Endothelial cell of umbilical vein (primary cell): ENCODE measurements around the gene APP. TPM values are rescaled to one million over a fixed set of nuclear protein-coding genes. Genes with fewer than 3 reads are reported as not detected.

Experiments used
- BruUV-seq: library from RNA; stranded (reverse); fragments of 400-500 nt; replicated peaks from 2 replicates; lab custom pipeline; 2021; lab: Mats Ljungman, UMichigan
- CTCF ChIA-PET: fragments of 300-600, 350-600 bp; sonication (Branson Sonifier 250); formaldehyde crosslinking; loops from one replicate; lab custom pipeline; 2021; ENCODE audit warnings: antibody characterized with exemption, inconsistent platforms; lab: Charles Lee
- POLR2A ChIA-PET: fragments of 300-600, 350-600 bp; sonication (Branson Sonifier 250); formaldehyde crosslinking; loops from one replicate; lab custom pipeline; 2021; ENCODE audit warnings: antibody characterized with exemption, inconsistent platforms; lab: Charles Lee
- DNase-seq: peaks from one replicate; pipeline ENCODE4 v3.0.0-alpha.2; 2011; ENCODE audit warnings: low read depth, low spot score
- FAIRE-seq: peaks from 2 replicates; lab custom pipeline; 2011; peaks lifted over from hg19 to GRCh38; lab: Jason Lieb, UNC
- H2AFZ ChIP-seq: 2 replicates; pipeline ENCODE4 v1.6.0; 2012; ENCODE audit warnings: low read depth, low read length, control low read depth, inconsistent platforms
- H3K27ac ChIP-seq: 2 replicates; pipeline ENCODE4 v1.5.1; 2011; ENCODE audit warnings: low read depth, mild to moderate bottlenecking, control low read depth, low read length, moderate library complexity; ENCODE audit not compliant: insufficient read depth
- H3K27me3 ChIP-seq, 2 experiments: 2 replicates each; pipeline versions ENCODE4 v1.6.0 to v1.6.1; 2011; ENCODE audit warnings: low read length in 2 of 2, mixed read lengths in 1 of 2; ENCODE audit not compliant: control insufficient read depth in 2 of 2, insufficient read depth in 2 of 2
- H3K36me3 ChIP-seq, 2 experiments: 2 replicates in 1 of 2; 3 replicates in 1 of 2; pipeline ENCODE4 v1.5.1; 2011; ENCODE audit warnings: low read length in 2 of 2, mild to moderate bottlenecking in 1 of 2, moderate library complexity in 1 of 2; ENCODE audit not compliant: control insufficient read depth in 2 of 2, insufficient read depth in 2 of 2; ENCODE audit errors: extremely low read depth in 1 of 2
- H3K4me1 ChIP-seq: 3 replicates; pipeline ENCODE4 v1.5.1; 2011; ENCODE audit warnings: mild to moderate bottlenecking, low read length; ENCODE audit not compliant: control insufficient read depth, insufficient read depth; ENCODE audit errors: extremely low read depth
- H3K4me2 ChIP-seq: 2 replicates; pipeline ENCODE4 v1.6.1; 2011; ENCODE audit warnings: low read length, control low read depth, mixed read lengths; ENCODE audit not compliant: insufficient read depth
- H3K4me3 ChIP-seq, 3 experiments: fragments of 200-600 bp in 1 of 3; sonication (generic), shearing (Covaris generic) in 1 of 3; replicated peaks in 1 of 3; 2 replicates each; pipeline ENCODE4 v1.5.1; 2011 to 2016; ENCODE audit warnings: control low read depth in 3 of 3, low read length in 3 of 3, mild to moderate bottlenecking in 2 of 3, inconsistent platforms in 1 of 3, low read depth in 1 of 3, moderate library complexity in 1 of 3; ENCODE audit not compliant: insufficient read depth in 1 of 3
- H3K79me2 ChIP-seq: 2 replicates; pipeline ENCODE4 v1.6.0; 2012; ENCODE audit warnings: low read length, inconsistent platforms; ENCODE audit not compliant: control insufficient read depth, insufficient read depth
- H3K9ac ChIP-seq: replicated peaks from 2 replicates; pipeline ENCODE3; 2011; ENCODE audit warnings: low read length, control low read depth; ENCODE audit not compliant: insufficient read depth; ENCODE audit errors: extremely low read depth
- H3K9me1 ChIP-seq: replicated peaks from 3 replicates; pipeline ENCODE4 v1.6.0; 2011; ENCODE audit warnings: mild to moderate bottlenecking, low read length; ENCODE audit not compliant: control insufficient read depth, insufficient read depth; ENCODE audit errors: extremely low read depth
- H3K9me3 ChIP-seq: replicated peaks from 2 replicates; pipeline ENCODE4 v1.5.1; 2012; ENCODE audit warnings: low read length, inconsistent platforms; ENCODE audit not compliant: control insufficient read depth, insufficient read depth
- H4K20me1 ChIP-seq: replicated peaks from 2 replicates; pipeline ENCODE3; 2011; ENCODE audit warnings: mild to moderate bottlenecking, low read length; ENCODE audit not compliant: control insufficient read depth, insufficient read depth; ENCODE audit errors: extremely low read depth
- EZH2 ChIP-seq: IDR thresholded peaks from 2 replicates; pipeline ENCODE4 v1.6.1; 2012; ENCODE audit warnings: borderline replicate concordance, low read depth, mild to moderate bottlenecking, moderate library complexity, low read length, inconsistent platforms; ENCODE audit not compliant: severe bottlenecking
- FOS ChIP-seq: IDR thresholded peaks from 2 replicates; pipeline ENCODE4 v1.6.1; 2011; ENCODE audit warnings: mild to moderate bottlenecking, low read length, moderate library complexity, borderline replicate concordance; ENCODE audit not compliant: insufficient read depth
- GATA2 ChIP-seq: IDR thresholded peaks from 2 replicates; pipeline ENCODE4 v1.7.0; 2011; ENCODE audit warnings: low read depth, mild to moderate bottlenecking, moderate library complexity, mixed read lengths, low read length; ENCODE audit not compliant: insufficient read length, insufficient read depth
- JUN ChIP-seq: IDR thresholded peaks from 2 replicates; pipeline ENCODE4 v1.6.1; 2011; ENCODE audit warnings: borderline replicate concordance, low read depth; ENCODE audit not compliant: insufficient read length, insufficient read depth
- MYC ChIP-seq: IDR thresholded peaks from one replicate; pipeline ENCODE4 v1.6.1; 2011; ENCODE audit warnings: mild to moderate bottlenecking, low read depth, low read length
- POLR2A ChIP-seq: IDR thresholded peaks from 2 replicates; pipeline ENCODE4 v1.6.1; 2012; ENCODE audit warnings: low read depth, mild to moderate bottlenecking, control low read depth, low read length
- POLR2AphosphoS5 ChIP-seq: IDR thresholded peaks from 2 replicates; pipeline ENCODE4 v1.6.1; 2012; ENCODE audit warnings: low read depth, mild to moderate bottlenecking, control low read depth, low read length, moderate library complexity; ENCODE audit not compliant: insufficient read depth
- dilution Hi-C: fragments of 300-500 bp; cut with MboI; formaldehyde crosslinking; loops from one replicate; pipeline ENCODE4 v1.15.0; 2019; ENCODE audit warnings: low sequenced_read_pairs; ENCODE audit not compliant: extremely low pct_ligation_motif_present
- intact Hi-C: fragments of 100-400 bp; cut with micrococcal nuclease; formaldehyde crosslinking; loops from one replicate; pipeline ENCODE4 v1.10.0; 2022
- polyA plus RNA-seq, 4 experiments: library from polyadenylated mRNA; depleted of rRNA in 3 of 4; stranded (reverse) in 3 of 4; unstranded in 1 of 4; fragments of >200 nt; gene quantifications; 2 replicates each; pipeline versions ENCODE4 v1.2.1 to v1.2.3, GENCODE V29; 2011 to 2012; ENCODE audit warnings: missing spikeins in 1 of 4
- total RNA-seq: library from RNA; stranded (reverse); gene quantifications from 2 replicates; pipeline ENCODE4 v1.2.3, GENCODE V29; 2021
- TF ChIP-seq, protein P1 (sequence below), 2 donors: IDR thresholded peaks; 1 replicate in 1 of 2; 2 replicates in 1 of 2; pipeline ENCODE4 v1.5.1; 2011; ENCODE audit warnings: low read length in 2 of 2, mild to moderate bottlenecking in 2 of 2, moderate library complexity in 2 of 2, control low read depth in 1 of 2, inconsistent platforms in 1 of 2, low read depth in 1 of 2; ENCODE audit not compliant: insufficient read depth in 1 of 2; ENCODE audit errors: extremely low read depth in 1 of 2
- TF ChIP-seq, protein P2 (sequence below): IDR thresholded peaks from 2 replicates; pipeline ENCODE4 v1.6.1; 2011; ENCODE audit not compliant: insufficient read depth, insufficient read length

The APP gene
- total and polyA plus RNA-seq, 2 donors (not counting 3 experiments of a cell fraction or from before 2014, with no cell fraction given), result 914 to 928 TPM

DNA sequence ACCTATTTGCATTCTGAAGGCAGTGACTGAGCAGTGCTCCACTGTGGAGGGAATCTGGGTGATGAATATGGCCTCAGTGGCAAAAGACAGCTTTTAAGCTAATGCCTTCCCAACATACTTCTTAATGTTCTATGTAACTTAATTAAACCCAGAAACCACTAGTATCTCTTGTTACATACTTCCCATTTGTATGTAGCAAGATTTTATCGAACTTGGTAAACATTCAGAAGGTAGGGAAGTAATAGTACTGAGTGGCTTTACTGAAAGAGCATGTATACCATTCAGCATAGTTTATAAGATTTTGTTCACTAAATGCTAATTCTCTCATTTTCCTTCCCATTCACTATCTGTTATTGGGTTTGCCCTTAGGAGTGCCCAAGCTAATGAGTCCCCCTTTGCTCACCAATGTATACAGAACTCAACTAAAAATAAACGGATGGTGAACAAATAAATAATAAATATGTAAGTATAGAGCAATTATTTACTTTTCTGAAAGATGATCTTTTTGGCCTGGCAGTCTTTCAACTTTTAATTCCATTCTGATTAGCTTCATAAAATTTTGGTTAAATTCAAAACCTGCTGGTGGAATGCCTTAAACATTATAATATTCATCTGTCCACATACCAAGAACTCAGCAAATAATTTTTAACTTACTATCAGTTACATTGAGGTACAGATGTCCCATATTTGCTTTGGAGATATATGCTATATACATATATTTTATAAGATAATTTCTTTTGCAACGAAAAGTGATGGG, 204.4 kb downstream of the APP start:
- intact Hi-C loops (no loop called here), dilution Hi-C loops (no loop called here)
- Histone ChIP-seq H3K4me2 (no peak overlapping the region), H3K9me3 (no peaks in the 10 kb centered on the region), H3K4me1 (peaks cover 62% of the 10 kb centered on the region), H3K27me3 (no peaks in the 10 kb centered on the region), H3K36me3 (peaks cover 2 to 8% of the 10 kb centered on the region in 2 experiments), H3K79me2 (peaks cover 13% of the 10 kb centered on the region), H4K20me1 (no peaks in the 10 kb centered on the region), H3K9ac (no peak overlapping the region), H3K4me3 (no peak overlapping the region), H3K9me1 (no peaks in the 10 kb centered on the region), H3K27ac (peak overlapping the region; percentile 67), H2AFZ (no peak overlapping the region)
- DNase-seq, result no peak
- FAIRE-seq, result no peak
- no TSS peak for BruUV-seq
- ChIA-PET POLR2A (no interaction called here), CTCF (interaction anchor here (2.6 kb wide), 1 partner anchor 13 kb away, joined by 12 read pairs; no protein-coding TSS in a partner anchor)
- TF ChIP-seq MYC, result no peak
- no peak for TF ChIP-seq FOS
- TF ChIP-seq POLR2AphosphoS5, result no peak
- no peak for TF ChIP-seq EZH2
- no peak for TF ChIP-seq GATA2
- TF ChIP-seq, protein P1, sequence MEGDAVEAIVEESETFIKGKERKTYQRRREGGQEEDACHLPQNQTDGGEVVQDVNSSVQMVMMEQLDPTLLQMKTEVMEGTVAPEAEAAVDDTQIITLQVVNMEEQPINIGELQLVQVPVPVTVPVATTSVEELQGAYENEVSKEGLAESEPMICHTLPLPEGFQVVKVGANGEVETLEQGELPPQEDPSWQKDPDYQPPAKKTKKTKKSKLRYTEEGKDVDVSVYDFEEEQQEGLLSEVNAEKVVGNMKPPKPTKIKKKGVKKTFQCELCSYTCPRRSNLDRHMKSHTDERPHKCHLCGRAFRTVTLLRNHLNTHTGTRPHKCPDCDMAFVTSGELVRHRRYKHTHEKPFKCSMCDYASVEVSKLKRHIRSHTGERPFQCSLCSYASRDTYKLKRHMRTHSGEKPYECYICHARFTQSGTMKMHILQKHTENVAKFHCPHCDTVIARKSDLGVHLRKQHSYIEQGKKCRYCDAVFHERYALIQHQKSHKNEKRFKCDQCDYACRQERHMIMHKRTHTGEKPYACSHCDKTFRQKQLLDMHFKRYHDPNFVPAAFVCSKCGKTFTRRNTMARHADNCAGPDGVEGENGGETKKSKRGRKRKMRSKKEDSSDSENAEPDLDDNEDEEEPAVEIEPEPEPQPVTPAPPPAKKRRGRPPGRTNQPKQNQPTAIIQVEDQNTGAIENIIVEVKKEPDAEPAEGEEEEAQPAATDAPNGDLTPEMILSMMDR (IDR thresholded peaks at IDR 0.05; ENCODE audit: extremely low read depth in 1 of 2, insufficient read depth in 1 of 2, low read depth in 1 of 2, low read length in 2 of 2), result no peak
- TF ChIP-seq JUN, result no peak
- no peak for TF ChIP-seq POLR2A
- TF ChIP-seq, protein P2, sequence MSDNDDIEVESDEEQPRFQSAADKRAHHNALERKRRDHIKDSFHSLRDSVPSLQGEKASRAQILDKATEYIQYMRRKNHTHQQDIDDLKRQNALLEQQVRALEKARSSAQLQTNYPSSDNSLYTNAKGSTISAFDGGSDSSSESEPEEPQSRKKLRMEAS, result no peak
